Measurements from ENCODE around the gene ERN1. TPM values are rescaled to one million over a fixed set of nuclear protein-coding genes. Genes with fewer than 3 reads are reported as not detected.

The ERN1 gene
- polyA plus RNA-seq, 3 donors: 11.0 to 27.5 (median 13.7) TPM

GRCh38 chr17:63996430-63997182 lies 133.3 kb downstream of the ERN1 start:
- peaks cover 33 to 54% (median 47%) of the 10 kb centered on the region in 3 donors for H3K27me3 Mint-ChIP-seq (ENCODE audit: low read depth in 3 of 3)
- H3K4me3 Mint-ChIP-seq: peak overlapping the region in 1 of 2 donors; percentile 95
- Histone ChIP-seq H3K79me2 (ENCODE audit: insufficient read depth, low read length) (no peaks in the 10 kb centered on the region), H3K4me1 (ENCODE audit: control insufficient read depth in 1 of 2, insufficient read depth in 2 of 2, low read length in 2 of 2) (peaks cover 39% of the 10 kb centered on the region in 2 donors), H3K27ac (ENCODE audit: low read depth in 1 of 2, low read length in 2 of 2) (no peak overlapping the region), H2AFZ (ENCODE audit: insufficient read depth, low read depth, low read length, poor library complexity, severe bottlenecking) (no peak overlapping the region), H3K4me3 (replicated peaks in 1 of 3; ENCODE audit: low read depth in 2 of 3, low read length in 3 of 3) (no peak overlapping the region), H3K9ac (ENCODE audit: insufficient read depth, low read length, poor library complexity, severe bottlenecking) (no peak overlapping the region), H4K20me1 (ENCODE audit: insufficient read depth, low read length) (no peaks in the 10 kb centered on the region), H3K27me3 (ENCODE audit: control insufficient read depth in 2 of 2, insufficient read depth in 2 of 2, low read length in 2 of 2) (peaks cover 8 to 36% of the 10 kb centered on the region in 2 donors), H3K4me2 (replicated peaks; ENCODE audit: extremely low read depth, low read length, poor library complexity, severe bottlenecking) (no peak overlapping the region), H3K9me3 (replicated peaks in 1 of 2; ENCODE audit: control insufficient read depth in 1 of 2, insufficient read depth in 1 of 2, low read length in 2 of 2) (no peaks in the 10 kb centered on the region), H3K36me3 (replicated peaks in 1 of 2; ENCODE audit: control insufficient read depth in 1 of 2, insufficient read depth in 2 of 2, low read length in 2 of 2) (no peaks in the 10 kb centered on the region)
- no peaks in the 10 kb centered on the region for H3K36me3 Mint-ChIP-seq
- H3K27ac Mint-ChIP-seq: no peak overlapping the region
- peaks cover 0 to 13% (median 3%) of the 10 kb centered on the region in 7 donors for H3K9me3 Mint-ChIP-seq
- WGBS (ENCODE audit: insufficient coverage): 98% methylated on average over 10 of the region's 11 CpGs
- intact Hi-C loops (cut with micrococcal nuclease): no loop called here
- no peak for TF ChIP-seq CTCF (IDR thresholded peaks at IDR 0.05)
- peaks cover 41% of the 10 kb centered on the region for H3K4me1 Mint-ChIP-seq
- DNase-seq: no peak

- peaks cover 0 to 16% (median 3%) of the 10 kb centered on the region in 7 donors for H3K9me3 Mint-ChIP-seq
- no CpG with 5 or more reads among the region's 5 CpGs for WGBS (ENCODE audit: insufficient coverage)
Measured at GRCh38 chr17:63995626-63996025, 134.3 kb downstream of the ERN1 start.

More at GRCh38 chr17:63995626-63996025, 134.3 kb downstream of the ERN1 start:
- H3K27me3 Mint-ChIP-seq (ENCODE audit: low read depth in 3 of 3): peaks cover 35 to 59% (median 51%) of the 10 kb centered on the region in 3 donors
- H3K27ac Mint-ChIP-seq: peak overlapping the region in 1 of 7 donors; percentile 45
- H2AFZ ChIP-seq (ENCODE audit: insufficient read depth, low read depth, low read length, poor library complexity, severe bottlenecking): no peak overlapping the region
- H3K36me3 Mint-ChIP-seq: no peaks in the 10 kb centered on the region
- no peak overlapping the region for H3K9ac ChIP-seq (ENCODE audit: insufficient read depth, low read length, poor library complexity, severe bottlenecking)
- peak overlapping the region in 1 of 2 donors; percentile 7 for H3K4me3 Mint-ChIP-seq
- peaks cover 35% of the 10 kb centered on the region for H3K4me1 Mint-ChIP-seq
- peaks cover 31 to 33% of the 10 kb centered on the region in 2 donors for H3K4me1 ChIP-seq (ENCODE audit: control insufficient read depth in 1 of 2, insufficient read depth in 2 of 2, low read length in 2 of 2)
- no peak for DNase-seq
- intact Hi-C loops (cut with micrococcal nuclease): no loop called here
- H3K79me2 ChIP-seq (ENCODE audit: insufficient read depth, low read length): no peaks in the 10 kb centered on the region
- TF ChIP-seq CTCF (IDR thresholded peaks at IDR 0.05): no peak
- H3K9me3 ChIP-seq (replicated peaks in 1 of 2; ENCODE audit: control insufficient read depth in 1 of 2, insufficient read depth in 1 of 2, low read length in 2 of 2): no peaks in the 10 kb centered on the region
- no peaks in the 10 kb centered on the region for H4K20me1 ChIP-seq (ENCODE audit: insufficient read depth, low read length)
- H3K27me3 ChIP-seq (ENCODE audit: control insufficient read depth in 2 of 2, insufficient read depth in 2 of 2, low read length in 2 of 2): peaks cover 8 to 36% of the 10 kb centered on the region in 2 donors
- no peak overlapping the region for H3K27ac ChIP-seq (ENCODE audit: low read depth in 1 of 2, low read length in 2 of 2)
- no peaks in the 10 kb centered on the region for H3K36me3 ChIP-seq (replicated peaks in 1 of 2; ENCODE audit: control insufficient read depth in 1 of 2, insufficient read depth in 2 of 2, low read length in 2 of 2)
- H3K4me3 ChIP-seq (replicated peaks in 1 of 3; ENCODE audit: low read depth in 2 of 3, low read length in 3 of 3): no peak overlapping the region
- H3K4me2 ChIP-seq (replicated peaks; ENCODE audit: extremely low read depth, low read length, poor library complexity, severe bottlenecking): no peak overlapping the region
